H9 (cell line): ENCODE measurements around the gene RPAIN. TPM values are rescaled to one million over a fixed set of nuclear protein-coding genes. Genes with fewer than 3 reads are reported as not detected.

Experiments used
- DNase-seq: peaks from one replicate; pipeline ENCODE4 v3.0.0-alpha.2; 2017
- H2AFZ ChIP-seq: one replicate; pipeline ENCODE4 v1.6.1; 2013; ENCODE audit warnings: mild to moderate bottlenecking, low read length, control low read depth, moderate library complexity
- H2AK5ac ChIP-seq: 2 replicates; pipeline ENCODE4 v1.6.1; 2013; ENCODE audit warnings: low read length, control low read depth, mixed read lengths; ENCODE audit not compliant: insufficient read length
- H2BK120ac ChIP-seq: one replicate; pipeline ENCODE4 v1.6.1; 2013; ENCODE audit warnings: low read depth, mild to moderate bottlenecking, low read length, control low read depth, inconsistent platforms; ENCODE audit not compliant: poor library complexity, severe bottlenecking
- H2BK12ac ChIP-seq: 2 replicates; pipeline ENCODE4 v1.6.1; 2013; ENCODE audit warnings: low read length, control low read depth, mixed read lengths, low read depth; ENCODE audit not compliant: insufficient read length
- H2BK15ac ChIP-seq: 2 replicates; pipeline ENCODE4 v1.6.1; 2013; ENCODE audit warnings: low read depth, low read length, control low read depth
- H2BK20ac ChIP-seq: one replicate; pipeline ENCODE4 v1.6.1; 2013; ENCODE audit warnings: low read depth, mild to moderate bottlenecking, low read length, control low read depth, inconsistent platforms; ENCODE audit not compliant: poor library complexity, severe bottlenecking
- H2BK5ac ChIP-seq: 2 replicates; pipeline ENCODE4 v1.6.1; 2013; ENCODE audit warnings: low read length, control low read depth, mixed read lengths; ENCODE audit not compliant: insufficient read length
- H3K14ac ChIP-seq: 2 replicates; pipeline ENCODE4 v1.6.1; 2013; ENCODE audit warnings: low read length, control low read depth; ENCODE audit not compliant: insufficient read depth
- H3K18ac ChIP-seq: 2 replicates; pipeline ENCODE4 v1.6.1; 2013; ENCODE audit warnings: low read depth, mild to moderate bottlenecking, mixed read lengths, low read length, control low read depth; ENCODE audit not compliant: insufficient read length
- H3K23ac ChIP-seq: 2 replicates; pipeline ENCODE4 v1.6.1; 2013; ENCODE audit warnings: low read length, control low read depth, mixed read lengths, low read depth; ENCODE audit not compliant: insufficient read length
- H3K23me2 ChIP-seq: 2 replicates; pipeline ENCODE4 v1.6.1; 2013; ENCODE audit warnings: low read depth, mild to moderate bottlenecking, mixed read lengths, low read length, control low read depth; ENCODE audit not compliant: insufficient read length, poor library complexity, severe bottlenecking
- H3K27ac ChIP-seq: 2 replicates; pipeline ENCODE4 v1.5.1; 2013; ENCODE audit warnings: low read length, control low read depth, mixed read lengths, low read depth; ENCODE audit not compliant: insufficient read length
- H3K27me3 ChIP-seq: 2 replicates; pipeline ENCODE4 v1.6.1; 2013; ENCODE audit warnings: low read length, control low read depth, inconsistent platforms; ENCODE audit not compliant: insufficient read depth
- H3K4ac ChIP-seq: 2 replicates; pipeline ENCODE4 v1.6.1; 2013; ENCODE audit warnings: low read depth, mild to moderate bottlenecking, control low read depth, inconsistent platforms, low read length, moderate library complexity
- H3K4me1 ChIP-seq: 2 replicates; pipeline ENCODE4 v1.6.1; 2013; ENCODE audit warnings: low read length, control low read depth, inconsistent platforms; ENCODE audit not compliant: insufficient read depth
- H3K4me2 ChIP-seq: 2 replicates; pipeline ENCODE4 v1.6.1; 2013; ENCODE audit warnings: low read length, control low read depth, mixed read lengths; ENCODE audit not compliant: insufficient read length, insufficient read depth
- H3K56ac ChIP-seq: 2 replicates; pipeline ENCODE4 v1.6.1; 2013; ENCODE audit warnings: low read depth, mild to moderate bottlenecking, mixed read lengths, low read length, control low read depth; ENCODE audit not compliant: insufficient read length
- H3K79me1 ChIP-seq: 2 replicates; pipeline ENCODE4 v1.6.1; 2013; ENCODE audit warnings: low read depth, mild to moderate bottlenecking, moderate library complexity, low read length, control low read depth, inconsistent platforms; ENCODE audit not compliant: insufficient read depth, poor library complexity, severe bottlenecking
- H3K79me2 ChIP-seq: 2 replicates; pipeline ENCODE4 v1.6.1; 2013; ENCODE audit warnings: low read length, control low read depth, inconsistent platforms; ENCODE audit not compliant: insufficient read depth
- H3K9ac ChIP-seq: 2 replicates; pipeline ENCODE4 v1.6.1; 2013; ENCODE audit warnings: low read length, control low read depth, mixed read lengths; ENCODE audit not compliant: insufficient read length; ENCODE audit errors: extremely low read depth
- H3K9me3 ChIP-seq: one replicate; pipeline ENCODE4 v1.6.1; 2013; ENCODE audit warnings: low read depth, low read length, inconsistent platforms; ENCODE audit not compliant: control insufficient read depth
- H3T11ph ChIP-seq: one replicate; pipeline ENCODE4 v1.6.1; 2013; ENCODE audit warnings: mild to moderate bottlenecking, low read length, control low read depth, inconsistent platforms
- H4K20me1 ChIP-seq: one replicate; pipeline ENCODE4 v1.6.1; 2013; ENCODE audit not compliant: control insufficient read depth, insufficient read length, insufficient read depth
- H4K5ac ChIP-seq: 2 replicates; pipeline ENCODE4 v1.6.1; 2013; ENCODE audit warnings: low read depth, mild to moderate bottlenecking, mixed read lengths, low read length, control low read depth; ENCODE audit not compliant: insufficient read length
- H4K8ac ChIP-seq: replicated peaks from 2 replicates; pipeline ENCODE4 v1.6.1; 2013; ENCODE audit warnings: low read length, control low read depth, mixed read lengths, low read depth; ENCODE audit not compliant: insufficient read length
- H4K91ac ChIP-seq: 2 replicates; pipeline ENCODE4 v1.6.1; 2013; ENCODE audit warnings: low read depth, mild to moderate bottlenecking, moderate library complexity, mixed read lengths, low read length, control low read depth; ENCODE audit not compliant: insufficient read length
- H3K27ac Mint-ChIP-seq, 3 experiments: 2 replicates in 2 of 3; 3 replicates in 1 of 3; pipeline ENCODE4 v1.8.0; 2020 to 2021; ENCODE audit warnings: mixed read lengths in 3 of 3, mild to moderate bottlenecking in 1 of 3, moderate library complexity in 1 of 3
- H3K27me3 Mint-ChIP-seq: 2 replicates; pipeline ENCODE4 v1.8.0; 2021; ENCODE audit warnings: low read depth, mild to moderate bottlenecking, moderate library complexity, mixed read lengths
- H3K36me3 Mint-ChIP-seq, 3 experiments: 2 replicates in 2 of 3; 3 replicates in 1 of 3; pipeline ENCODE4 v1.8.0; 2020 to 2021; ENCODE audit warnings: low read depth in 3 of 3, mixed read lengths in 3 of 3; ENCODE audit not compliant: insufficient read depth in 1 of 3
- H3K4me1 Mint-ChIP-seq, 2 experiments: 2 replicates each; pipeline ENCODE4 v1.8.0; 2020; ENCODE audit warnings: mixed read lengths in 2 of 2
- H3K4me3 Mint-ChIP-seq, 2 experiments: 2 replicates in 1 of 2; 3 replicates in 1 of 2; pipeline ENCODE4 v1.8.0; 2020 to 2021; ENCODE audit warnings: mild to moderate bottlenecking in 2 of 2, mixed read lengths in 2 of 2, moderate library complexity in 1 of 2
- H3K9me3 Mint-ChIP-seq, 2 experiments: 2 replicates in 1 of 2; 3 replicates in 1 of 2; pipeline ENCODE4 v1.8.0; 2020; ENCODE audit warnings: mild to moderate bottlenecking in 2 of 2, mixed read lengths in 2 of 2, moderate library complexity in 1 of 2
- WGBS: extraction: QIAGEN DNeasy Blood & Tissue Kit; methylation state at CpG from one replicate; pipeline ENCODE4 v1.1.7; 2013; ENCODE audit warnings: missing lambda C conversion rate, low lambda C conversion rate, mixed read lengths; ENCODE audit not compliant: insufficient read length; ENCODE audit errors: extremely low coverage; 5-methylcytosine and 5-hydroxymethylcytosine counted together
- total RNA-seq: library from RNA; stranded (reverse); gene quantifications from 2 replicates; pipeline ENCODE4 v1.2.1, GENCODE V29; 2021
- TF ChIP-seq, protein P1 (sequence below): fragments of 200-600 bp; sonication (generic); conservative IDR thresholded peaks from 3 replicates; pipeline ENCODE4 v1.8.0; 2021; ENCODE audit warnings: antibody characterized with exemption, mild to moderate bottlenecking

Gene RPAIN
- total RNA-seq, 1 experiment from 2014 or later = 78.9 TPM

- Histone ChIP-seq H3K9ac (no peak overlapping the region), H4K8ac (no peak overlapping the region), H3K4me1 (no peaks in the 10 kb centered on the region), H3K56ac (no peak overlapping the region), H3K4me2 (no peak overlapping the region), H2BK12ac (no peak overlapping the region), H4K91ac (no peak overlapping the region), H3K14ac (no peak overlapping the region), H3K27me3 (no peaks in the 10 kb centered on the region), H3K79me1 (no peaks in the 10 kb centered on the region), H4K5ac (no peak overlapping the region), H2BK20ac (no peak overlapping the region), H3T11ph (no peak overlapping the region), H3K23ac (no peak overlapping the region), H3K4ac (no peak overlapping the region), H3K18ac (no peak overlapping the region), H2BK120ac (no peak overlapping the region), H4K20me1 (no peaks in the 10 kb centered on the region), H2BK15ac (no peak overlapping the region), H2AK5ac (no peak overlapping the region), H2BK5ac (no peak overlapping the region), H3K79me2 (no peaks in the 10 kb centered on the region), H3K23me2 (no peaks in the 10 kb centered on the region), H3K27ac (no peak overlapping the region), H2AFZ (no peak overlapping the region), H3K9me3 (no peaks in the 10 kb centered on the region)
- no peak for DNase-seq
- Mint-ChIP-seq H3K9me3 (no peaks in the 10 kb centered on the region), H3K36me3 (peaks cover 65 to 95% (median 80%) of the 10 kb centered on the region in 3 experiments; a peak in 6 of 7 replicates), H3K4me1 (no peaks in the 10 kb centered on the region; a peak in 1 of 4 replicates), H3K27me3 (no peaks in the 10 kb centered on the region), H3K4me3 (no peak overlapping the region), H3K27ac (peak overlapping the region in 1 of 3 experiments; percentile 4; a peak in 1 of 7 replicates)
- no CpG with 5 or more reads among the region's 3 CpGs for WGBS
- TF ChIP-seq, protein P1, sequence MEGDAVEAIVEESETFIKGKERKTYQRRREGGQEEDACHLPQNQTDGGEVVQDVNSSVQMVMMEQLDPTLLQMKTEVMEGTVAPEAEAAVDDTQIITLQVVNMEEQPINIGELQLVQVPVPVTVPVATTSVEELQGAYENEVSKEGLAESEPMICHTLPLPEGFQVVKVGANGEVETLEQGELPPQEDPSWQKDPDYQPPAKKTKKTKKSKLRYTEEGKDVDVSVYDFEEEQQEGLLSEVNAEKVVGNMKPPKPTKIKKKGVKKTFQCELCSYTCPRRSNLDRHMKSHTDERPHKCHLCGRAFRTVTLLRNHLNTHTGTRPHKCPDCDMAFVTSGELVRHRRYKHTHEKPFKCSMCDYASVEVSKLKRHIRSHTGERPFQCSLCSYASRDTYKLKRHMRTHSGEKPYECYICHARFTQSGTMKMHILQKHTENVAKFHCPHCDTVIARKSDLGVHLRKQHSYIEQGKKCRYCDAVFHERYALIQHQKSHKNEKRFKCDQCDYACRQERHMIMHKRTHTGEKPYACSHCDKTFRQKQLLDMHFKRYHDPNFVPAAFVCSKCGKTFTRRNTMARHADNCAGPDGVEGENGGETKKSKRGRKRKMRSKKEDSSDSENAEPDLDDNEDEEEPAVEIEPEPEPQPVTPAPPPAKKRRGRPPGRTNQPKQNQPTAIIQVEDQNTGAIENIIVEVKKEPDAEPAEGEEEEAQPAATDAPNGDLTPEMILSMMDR = no peak
Measured at GRCh38 chr17:5429191-5429887, 9.4 kb downstream of the RPAIN start.
